ENCODE results near the gene SLC2A9.

- TF ChIP-seq ZBTB7A (IDR thresholded peaks at IDR 0.05; ENCODE audit: low read depth) (no peak), MAX (IDR thresholded peaks at IDR 0.05) (no peak), YY1 (IDR thresholded peaks at IDR 0.05; ENCODE audit: low read depth) (no peak), EP300 (IDR thresholded peaks at IDR 0.05; ENCODE audit: borderline replicate concordance) (no peak), REST (IDR thresholded peaks at IDR 0.05; ENCODE audit: low read depth) (no peak), NFIC (IDR thresholded peaks at IDR 0.05) (no peak), TAF1 (IDR thresholded peaks at IDR 0.05; ENCODE audit: low read depth) (no peak), RAD21 (IDR thresholded peaks at IDR 0.05; ENCODE audit: low read depth) (no peak), CEBPB (IDR thresholded peaks at IDR 0.05) (no peak), TEAD4 (IDR thresholded peaks at IDR 0.05) (no peak)
These were observed 51.5 kb downstream of the SLC2A9 start for GRCh38 chr4:9969526-9970398.
